Ramos (cell line): ENCODE data around the gene KLF13.

Source experiments
- in situ Hi-C: fragments of 300-500 bp; cut with MboI; formaldehyde crosslinking; loops from one replicate; pipeline ENCODE4 v1.14.3; 2022; ENCODE audit warnings: low sequenced_read_pairs; ENCODE audit not compliant: unreplicated experiment

KLF13 gene

GRCh38 chr15:31330111-31330785 is 3.6 kb downstream of the KLF13 start:
- in situ Hi-C loops, result loop anchor here (10.0 kb wide), 1 partner anchor 105 kb away; no protein-coding TSS in a partner anchor

- in situ Hi-C loops, result loop anchor here (10.0 kb wide), 1 partner anchor 106 kb away; no protein-coding TSS in a partner anchor
Observed at GRCh38 chr15:31330836-31331235, 4.2 kb downstream of the KLF13 start.

GRCh38 chr15:31331389-31331788 is 4.8 kb downstream of the KLF13 start:
- in situ Hi-C loops, result loop anchor here (10.0 kb wide), 1 partner anchor 107 kb away; no protein-coding TSS in a partner anchor

- in situ Hi-C loops, result loop anchor here (10.0 kb wide), 1 partner anchor 107 kb away; no protein-coding TSS in a partner anchor
Observed at GRCh38 chr15:31332020-31332680, 5.5 kb downstream of the KLF13 start.

GRCh38 chr15:31332681-31333071 is 6.0 kb downstream of the KLF13 start:
- in situ Hi-C loops, result loop anchor here (10.0 kb wide), 1 partner anchor 108 kb away; no protein-coding TSS in a partner anchor

- in situ Hi-C loops, result loop anchor here (10.0 kb wide), 1 partner anchor 108 kb away; no protein-coding TSS in a partner anchor
Observed at GRCh38 chr15:31333119-31333518, 6.5 kb downstream of the KLF13 start.

GRCh38 chr15:31333820-31334219 is 7.2 kb downstream of the KLF13 start:
- in situ Hi-C loops, result loop anchor here (10.0 kb wide), 1 partner anchor 109 kb away; no protein-coding TSS in a partner anchor

- in situ Hi-C loops, result loop anchor here (5.0 to 10.0 kb wide), 2 partner anchors 74 to 111 kb away; no protein-coding TSS in a partner anchor
Observed at GRCh38 chr15:31335989-31336592, 9.5 kb downstream of the KLF13 start.

- in situ Hi-C loops, result loop anchor here (5.0 to 10.0 kb wide), 2 partner anchors 74 to 112 kb away; no protein-coding TSS in a partner anchor
Observed at GRCh38 chr15:31336593-31337295, 10.1 kb downstream of the KLF13 start.

GRCh38 chr15:31337352-31338031 is 10.9 kb downstream of the KLF13 start:
- in situ Hi-C loops, result loop anchor here (5.0 to 10.0 kb wide), 2 partner anchors 75 to 113 kb away; no protein-coding TSS in a partner anchor

GRCh38 chr15:31338318-31338878 is 11.8 kb downstream of the KLF13 start:
- in situ Hi-C loops, result loop anchor here (5.0 to 10.0 kb wide), 2 partner anchors 76 to 114 kb away; no protein-coding TSS in a partner anchor

GRCh38 chr15:31338879-31339557 is 12.4 kb downstream of the KLF13 start:
- in situ Hi-C loops, result loop anchor here (5.0 to 10.0 kb wide), 2 partner anchors 77 to 114 kb away; no protein-coding TSS in a partner anchor

GRCh38 chr15:31339558-31339895 is 12.9 kb downstream of the KLF13 start:
- in situ Hi-C loops, result loop anchor here (5.0 to 10.0 kb wide), 2 partner anchors 77 to 115 kb away; no protein-coding TSS in a partner anchor

- in situ Hi-C loops, result no loop called here
Observed at GRCh38 chr15:31340047-31340446, 13.4 kb downstream of the KLF13 start.

- in situ Hi-C loops, result no loop called here
Observed at GRCh38 chr15:31340592-31340991, 14.0 kb downstream of the KLF13 start.

GRCh38 chr15:31341071-31341470 is 14.4 kb downstream of the KLF13 start:
- in situ Hi-C loops, result no loop called here

- in situ Hi-C loops, result no loop called here
Observed at GRCh38 chr15:31341496-31342195, 15.0 kb downstream of the KLF13 start.

GRCh38 chr15:31342381-31342780 is 15.7 kb downstream of the KLF13 start:
- in situ Hi-C loops, result no loop called here
